Thyroid gland (tissue), 4 donors: ENCODE data around the gene LHX4.

Experiments used
- CTCF ChIP-seq, 6 experiments: fragments of 200-600 bp in 3 of 6; fragments of 450-650 bp in 3 of 6; sonication (generic) in 3 of 6; IDR thresholded peaks; one replicate each; pipeline ENCODE4 v1.5.1; 2016 to 2019; ENCODE audit warnings: antibody characterized with exemption in 6 of 6, mild to moderate bottlenecking in 2 of 6, inconsistent platforms in 1 of 6, moderate library complexity in 1 of 6
- POLR2A ChIP-seq, 2 donors: fragments of 450-650 bp; IDR thresholded peaks; one replicate each; pipeline ENCODE4 v1.6.1; 2017; ENCODE audit warnings: antibody characterized with exemption in 2 of 2, mild to moderate bottlenecking in 2 of 2, moderate library complexity in 1 of 2

- TF ChIP-seq CTCF (IDR thresholded peaks at IDR 0.05) (no peak), POLR2A (IDR thresholded peaks at IDR 0.05) (no peak)
These were observed 18.9 kb downstream of the LHX4 start for GRCh38 chr1:180248731-180249681.
